HepG2 (cell line): ENCODE results near the gene ANKLE1. TPM values are rescaled to one million over a fixed set of nuclear protein-coding genes. Genes with fewer than 3 reads are reported as not detected.
A peak's percentile ranks its signal among the peaks of the same experiment; 100 is the strongest.

Experiments
- GATAD1 ChIP-seq: IDR thresholded peaks from 2 replicates; pipeline ENCODE4 v1.6.1; 2016; ENCODE audit warnings: missing genetic modification reagents, missing compliant biosample characterization
- JUN ChIP-seq: sonication (generic); formaldehyde crosslinking; IDR thresholded peaks from 2 replicates; pipeline ENCODE4 v1.4.0; 2020; ENCODE audit warnings: mild to moderate bottlenecking, missing genetic modification reagents
- KAT8 ChIP-seq: IDR thresholded peaks from 2 replicates; pipeline ENCODE4 v1.6.1; 2016; ENCODE audit warnings: missing genetic modification reagents, missing compliant biosample characterization
- MAF1 ChIP-seq: sonication (generic); formaldehyde crosslinking; IDR thresholded peaks from 2 replicates; pipeline ENCODE4 v1.5.0; 2020; ENCODE audit warnings: missing genetic modification reagents, borderline replicate concordance
- MIER3 ChIP-seq: IDR thresholded peaks from 2 replicates; pipeline ENCODE4 v1.6.1; 2016; ENCODE audit warnings: missing compliant biosample characterization, borderline replicate concordance
- MLX ChIP-seq: IDR thresholded peaks from 2 replicates; pipeline ENCODE4 v1.6.1; 2016
- PLSCR1 ChIP-seq: sonication (generic); formaldehyde crosslinking; IDR thresholded peaks from 2 replicates; pipeline ENCODE4 v1.5.0; 2020; ENCODE audit warnings: missing genetic modification reagents, mild to moderate bottlenecking, borderline replicate concordance
- POLR2AphosphoS5 ChIP-seq: IDR thresholded peaks from 2 replicates; pipeline ENCODE4 v1.6.1; 2012; ENCODE audit warnings: low read depth, low read length
- PRMT3 ChIP-seq: sonication (generic); formaldehyde crosslinking; IDR thresholded peaks from 2 replicates; pipeline ENCODE4 v1.8.1; 2022; ENCODE audit warnings: low read depth, mild to moderate bottlenecking, moderate library complexity, missing genetic modification reagents, borderline replicate concordance
- RNF2 ChIP-seq: fragments of 450-650 bp; conservative IDR thresholded peaks from 2 replicates; pipeline ENCODE4 v1.6.1; 2016; ENCODE audit warnings: low read depth
- SMYD3 ChIP-seq: sonication (generic); formaldehyde crosslinking; IDR thresholded peaks from 2 replicates; pipeline ENCODE4 v1.8.1; 2023; ENCODE audit warnings: mild to moderate bottlenecking, missing genetic modification reagents
- TIGD3 ChIP-seq: sonication (generic); formaldehyde crosslinking; IDR thresholded peaks from 2 replicates; pipeline ENCODE4 v1.5.1; 2020; ENCODE audit warnings: mild to moderate bottlenecking, missing genetic modification reagents, borderline replicate concordance
- ZNF251 ChIP-seq: sonication (generic); formaldehyde crosslinking; IDR thresholded peaks from 2 replicates; pipeline ENCODE4 v1.9.0; 2021; ENCODE audit warnings: mild to moderate bottlenecking, missing genetic modification reagents
- ZNF44 ChIP-seq: sonication (generic); formaldehyde crosslinking; IDR thresholded peaks from 2 replicates; pipeline ENCODE4 v1.5.1; 2020; ENCODE audit warnings: mild to moderate bottlenecking, missing genetic modification reagents
- ZNF512B ChIP-seq: sonication (generic); formaldehyde crosslinking; IDR thresholded peaks from 2 replicates; pipeline ENCODE4 v1.5.1; 2020; ENCODE audit warnings: missing genetic modification reagents, mild to moderate bottlenecking, borderline replicate concordance
- ZNF564 ChIP-seq: sonication (generic); formaldehyde crosslinking; IDR thresholded peaks from 2 replicates; pipeline ENCODE4 v1.8.1; 2023; ENCODE audit warnings: mild to moderate bottlenecking, missing genetic modification reagents
- ZNF574 ChIP-seq: sonication (generic); formaldehyde crosslinking; IDR thresholded peaks from 2 replicates; pipeline ENCODE4 v1.4.0; 2020; ENCODE audit warnings: missing genetic modification reagents
- ZSCAN31 ChIP-seq: sonication (generic); formaldehyde crosslinking; IDR thresholded peaks from 2 replicates; pipeline ENCODE4 v1.5.0; 2020; ENCODE audit warnings: low read depth, mild to moderate bottlenecking, missing genetic modification reagents
- polyA plus RNA-seq, 8 experiments: library from polyadenylated mRNA; depleted of rRNA in 3 of 8; stranded (reverse) in 7 of 8; unstranded in 1 of 8; fragments of >200 nt; fragmentation: Illumina TruSeq in 4 of 8; extraction: Trizol in 4 of 8; gene quantifications; 2 replicates each; pipeline versions ENCODE4 v1.2.1 to v1.2.3, GENCODE V29; 2011 to 2016; ENCODE audit warnings: low read depth in 4 of 8, missing spikeins in 1 of 8, mixed read lengths in 1 of 8; ENCODE audit not compliant: insufficient read depth in 1 of 8
- total RNA-seq, 5 experiments: library from RNA; depleted of rRNA; stranded (reverse); fragments of >200 nt; fragmentation: Illumina TruSeq; extraction: Trizol; gene quantifications; 2 replicates each; pipeline ENCODE4 v1.2.3, GENCODE V29; 2016; ENCODE audit warnings: low read depth in 1 of 5

ANKLE1 gene
- total and polyA plus RNA-seq, 2 of the 13 experiments (the other 11 are each of a cell fraction or from before 2014, with no cell fraction given) = 0.69 to 1.5 TPM

- TF ChIP-seq ZNF574 (CRISPR knock-in tag) (peak; percentile 57; the same call in 1 of the 2 replicates), ZNF251 (CRISPR knock-in tag) (no peak), GATAD1 (CRISPR knock-in tag) (peak; percentile 64), ZSCAN31 (CRISPR knock-in tag) (peak; percentile 25; the same call in 1 of the 2 replicates), RNF2 (no peak), SMYD3 (CRISPR knock-in tag) (no peak), POLR2AphosphoS5 (peak; percentile 84), PRMT3 (no peak), ZNF564 (no peak), JUN (no peak; the same call in 1 of the 2 replicates), KAT8 (CRISPR knock-in tag) (peak; percentile 63; the same call in 1 of the 2 replicates), ZNF512B (CRISPR knock-in tag) (no peak), ZNF44 (CRISPR knock-in tag) (no peak), PLSCR1 (CRISPR knock-in tag) (no peak), MAF1 (CRISPR knock-in tag) (0 out of 2 replicates have a peak, but pooled peaks have one; percentile 34), MIER3 (CRISPR knock-in tag) (no peak), MLX (CRISPR knock-in tag) (no peak), TIGD3 (CRISPR knock-in tag) (no peak)
Measured at GRCh38 chr19:17305517-17306284, 24.0 kb downstream of the ANKLE1 start, which contains the start of gene MRPL34 (continued).
